SK-N-MC (cell line): Measurements from ENCODE around the gene DSG2.

Source experiments
- EZH2 ChIP-seq: fragments of 200-600 bp; sonication (generic); IDR thresholded peaks from one replicate; pipeline ENCODE4 v1.6.1; 2017; ENCODE audit warnings: antibody characterized with exemption
- POLR2AphosphoS5 ChIP-seq: IDR thresholded peaks from 2 replicates; pipeline ENCODE4 v1.6.1; 2012; ENCODE audit warnings: mild to moderate bottlenecking, low read depth, low read length, borderline replicate concordance

DNA sequence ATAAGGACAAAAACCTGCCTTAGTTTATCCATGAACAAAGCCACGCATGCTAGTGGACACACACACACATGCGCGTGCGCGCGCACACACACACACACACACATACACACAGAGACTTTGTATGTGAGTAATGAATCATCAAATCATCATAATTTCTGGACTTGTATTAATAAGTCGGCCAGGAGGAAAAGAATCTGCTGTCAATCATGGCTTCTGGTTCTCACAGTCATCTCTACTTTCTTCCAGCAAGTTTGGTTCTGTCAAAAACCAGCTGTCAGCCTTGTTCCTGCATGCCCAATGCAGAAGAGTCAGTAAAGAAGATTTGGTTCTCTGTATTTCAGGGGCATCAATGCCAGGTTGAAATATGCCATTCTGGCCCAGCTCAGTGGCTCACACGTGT lies 92.6 kb downstream of the DSG2 start:
- TF ChIP-seq POLR2AphosphoS5 (no peak), EZH2 (no peak)
